Right atrium auricular region (tissue), 2 donors: ENCODE data around the gene MRTFA. TPM values are rescaled to one million over a fixed set of nuclear protein-coding genes. Genes with fewer than 3 reads are reported as not detected.

ENCODE experiments used
- DNase-seq: peaks from one replicate; pipeline ENCODE4 v3.0.0-alpha.2; 2019; ENCODE audit warnings: low spot score
- H3K27ac ChIP-seq, 2 donors: fragments of 200-600 bp; sonication (generic); 1 replicate in 1 of 2; 2 replicates in 1 of 2; pipeline ENCODE4 v1.5.1; 2016 to 2019
- H3K27me3 ChIP-seq, 2 donors: fragments of 200-600 bp; sonication (generic); one replicate each; pipeline versions ENCODE4 v1.5.1 to v1.6.0; 2017 to 2019
- H3K36me3 ChIP-seq: fragments of 200-600 bp; sonication (generic); one replicate; pipeline ENCODE4 v1.5.1; 2016
- H3K4me1 ChIP-seq, 2 donors: fragments of 200-600 bp; sonication (generic); one replicate each; pipeline versions ENCODE4 v1.5.1 to v1.6.0; 2017 to 2019
- H3K4me3 ChIP-seq, 2 donors: fragments of 200-600 bp; sonication (generic); 1 replicate in 1 of 2; 2 replicates in 1 of 2; pipeline ENCODE4 v1.5.1; 2017 to 2019; ENCODE audit warnings: mild to moderate bottlenecking in 1 of 2, moderate library complexity in 1 of 2
- H3K9me3 ChIP-seq, 2 donors: fragments of 200-600 bp; sonication (generic); one replicate each; pipeline ENCODE4 v1.5.1; 2019
- CTCF ChIP-seq, 2 donors: fragments of 200-600 bp; sonication (generic); IDR thresholded peaks; one replicate each; pipeline ENCODE4 v1.5.1; 2019; ENCODE audit warnings: antibody characterized with exemption in 2 of 2
- total RNA-seq, 2 donors: library from RNA; depleted of rRNA; stranded (reverse); fragments of >200 nt; gene quantifications; one replicate each; pipeline ENCODE4 v1.1.0, GENCODE V29; 2016

MRTFA gene
- total RNA-seq, 2 donors from 2014 or later = 45.8 to 55.2 TPM

GRCh38 chr22:40395607-40396006 is 240.9 kb downstream of the MRTFA start:
- Histone ChIP-seq H3K4me1 (peaks cover 0 to 18% of the 10 kb centered on the region in 2 donors), H3K27me3 (no peaks in the 10 kb centered on the region), H3K36me3 (no peaks in the 10 kb centered on the region), H3K4me3 (no peak overlapping the region), H3K9me3 (no peaks in the 10 kb centered on the region), H3K27ac (no peak overlapping the region)
- no peak for TF ChIP-seq CTCF (IDR thresholded peaks at IDR 0.05)
- DNase-seq = no peak

- peaks cover 0 to 8% of the 10 kb centered on the region in 2 donors for H3K4me1 ChIP-seq
- no peaks in the 10 kb centered on the region for H3K9me3 ChIP-seq
- no peaks in the 10 kb centered on the region for H3K36me3 ChIP-seq
- no peak overlapping the region for H3K27ac ChIP-seq
- TF ChIP-seq CTCF (IDR thresholded peaks at IDR 0.05) = no peak
- no peaks in the 10 kb centered on the region for H3K27me3 ChIP-seq
- no peak for DNase-seq
- H3K4me3 ChIP-seq = no peak overlapping the region
These were observed 241.9 kb downstream of the MRTFA start for GRCh38 chr22:40394607-40395006.

GRCh38 chr22:40392618-40393017 is 243.9 kb downstream of the MRTFA start:
- no peaks in the 10 kb centered on the region for H3K36me3 ChIP-seq
- H3K4me3 ChIP-seq = no peak overlapping the region
- H3K4me1 ChIP-seq = peaks cover 0 to 8% of the 10 kb centered on the region in 2 donors
- no peak overlapping the region for H3K27ac ChIP-seq
- no peak for TF ChIP-seq CTCF (IDR thresholded peaks at IDR 0.05)
- H3K9me3 ChIP-seq = no peaks in the 10 kb centered on the region
- no peaks in the 10 kb centered on the region for H3K27me3 ChIP-seq
- no peak for DNase-seq

GRCh38 chr22:40391417-40391816 is 245.1 kb downstream of the MRTFA start:
- no peak for DNase-seq
- Histone ChIP-seq H3K27ac (no peak overlapping the region), H3K4me1 (no peaks in the 10 kb centered on the region), H3K27me3 (no peaks in the 10 kb centered on the region), H3K4me3 (no peak overlapping the region), H3K9me3 (no peaks in the 10 kb centered on the region), H3K36me3 (no peaks in the 10 kb centered on the region)
- no peak for TF ChIP-seq CTCF (IDR thresholded peaks at IDR 0.05)

- Histone ChIP-seq H3K27me3 (no peaks in the 10 kb centered on the region), H3K4me1 (peaks cover 0 to 10% of the 10 kb centered on the region in 2 donors), H3K9me3 (no peaks in the 10 kb centered on the region), H3K4me3 (no peak overlapping the region), H3K27ac (no peak overlapping the region), H3K36me3 (no peaks in the 10 kb centered on the region)
- no peak for TF ChIP-seq CTCF (IDR thresholded peaks at IDR 0.05)
- DNase-seq = no peak
These were observed 248.3 kb downstream of the MRTFA start for GRCh38 chr22:40388231-40388630.

GRCh38 chr22:40387746-40388145 is 248.8 kb downstream of the MRTFA start:
- Histone ChIP-seq H3K4me3 (no peak overlapping the region), H3K27ac (no peak overlapping the region), H3K27me3 (no peaks in the 10 kb centered on the region), H3K4me1 (peaks cover 0 to 10% of the 10 kb centered on the region in 2 donors), H3K9me3 (no peaks in the 10 kb centered on the region), H3K36me3 (no peaks in the 10 kb centered on the region)
- no peak for DNase-seq
- TF ChIP-seq CTCF (IDR thresholded peaks at IDR 0.05) = no peak
